ENCODE results near the gene SHISA8. TPM values are rescaled to one million over a fixed set of nuclear protein-coding genes. Genes with fewer than 3 reads are reported as not detected.

The SHISA8 gene
- total and polyA plus RNA-seq, 2 of the 13 experiments (the other 11 are each of a cell fraction or from before 2014, with no cell fraction given), result not detected

DNA sequence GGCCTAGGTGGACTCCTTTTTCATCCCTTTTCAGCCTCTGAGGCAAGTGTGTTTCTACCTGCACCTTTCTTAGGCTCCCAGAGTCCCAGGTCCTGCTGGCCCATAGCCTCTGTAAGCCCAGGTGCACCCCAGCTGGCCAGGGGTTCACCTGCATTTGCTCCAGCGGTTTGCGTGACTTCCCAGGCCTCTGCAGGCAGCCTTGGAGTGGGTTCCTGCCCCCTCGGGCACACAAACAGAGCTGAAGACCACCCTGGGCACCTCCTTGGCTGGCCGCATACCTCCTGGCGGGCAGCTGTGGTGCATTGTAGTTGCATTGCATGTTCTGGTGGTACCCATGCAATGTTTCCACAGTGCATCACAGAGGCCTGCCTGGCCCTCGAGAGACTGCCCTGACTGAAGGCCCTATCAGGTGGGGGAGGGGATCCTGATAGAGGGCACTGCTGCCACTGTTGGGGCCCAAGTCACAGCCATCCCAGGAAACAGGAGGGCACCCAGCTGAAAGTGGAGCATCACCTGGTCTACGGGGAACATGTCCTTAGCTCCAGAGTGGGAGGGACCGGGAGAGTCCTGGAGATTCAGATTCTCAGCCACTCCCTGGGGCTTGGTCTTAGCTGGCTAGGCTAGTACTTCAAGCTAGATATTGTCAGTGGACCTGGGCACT, 14.1 kb downstream of the SHISA8 start (continued):
- TF ChIP-seq ARNTL (CRISPR knock-in tag; IDR thresholded peaks at IDR 0.05), result no peak

DNA sequence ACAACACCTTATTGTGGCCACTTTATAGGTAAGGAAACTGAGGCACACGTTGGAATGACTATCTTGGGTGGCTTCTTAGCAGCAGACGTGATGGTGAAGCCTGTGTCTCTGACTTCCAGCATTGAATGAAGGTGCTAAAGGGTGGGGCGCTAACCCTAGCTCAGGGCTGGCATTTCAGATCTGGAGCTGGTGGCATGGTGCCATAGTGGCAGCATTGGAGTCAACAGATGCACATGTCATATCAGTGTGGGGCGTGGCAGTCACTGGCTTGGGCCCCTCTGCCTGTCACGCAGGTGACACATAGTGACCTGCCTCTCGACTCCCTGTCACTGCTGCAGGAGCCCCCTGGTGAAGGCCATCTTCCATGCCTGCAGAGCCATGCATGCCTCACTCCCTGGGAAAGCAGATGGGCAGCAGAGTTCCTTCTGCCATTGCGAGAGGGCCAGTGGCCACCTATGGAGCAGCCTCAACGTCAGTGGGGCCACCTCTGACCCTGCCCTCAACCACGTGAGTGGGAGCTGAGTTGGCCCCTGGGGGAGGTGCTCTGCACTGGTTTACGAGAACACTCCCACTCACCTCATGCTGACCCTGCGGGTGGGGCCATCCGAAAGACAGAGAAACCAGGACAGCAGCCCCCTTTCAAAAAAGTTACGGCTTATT, 14.8 kb downstream of the SHISA8 start:
- ATAC-seq, result no peak
- H3K4me1 ChIP-seq (ENCODE audit: insufficient read depth, low read length), result no peaks in the 10 kb centered on the region
- H4K20me1 ChIP-seq (ENCODE audit: insufficient read depth, low read length), result no peaks in the 10 kb centered on the region
- WGBS (ENCODE audit: low lambda C conversion rate), result 100% methylated on average over 9 of the region's 13 CpGs
- no peak overlapping the region for H3K4me3 ChIP-seq (replicated peaks in 1 of 3; ENCODE audit: insufficient read depth in 1 of 3, low read depth in 2 of 3, low read length in 3 of 3)
- CTCF ChIA-PET (ENCODE audit: low intra/inter-chr PET ratio, low total read pairs), result no interaction called here
- POLR2A ChIA-PET, result no interaction called here
- no peak for DNase-seq (ENCODE audit: low spot score)
- intact Hi-C loops (cut with micrococcal nuclease; ENCODE audit: unreplicated experiment), result no loop called here
- FAIRE-seq, result no peak
- no peak overlapping the region for H2AFZ ChIP-seq (ENCODE audit: low read length)
- H3K79me2 ChIP-seq (ENCODE audit: insufficient read depth, low read length), result no peaks in the 10 kb centered on the region
- no peaks in the 10 kb centered on the region for H3K9me3 ChIP-seq (ENCODE audit: low read length)
- in situ Hi-C loops (cut with HindIII; ENCODE audit: extremely low pct_ligation_motif_present, low pct_unique_long_range_greater_than_20kb), result no loop called here
- no peak overlapping the region for H3K4me2 ChIP-seq (ENCODE audit: low read depth, low read length)
- TF ChIP-seq, protein P1, sequence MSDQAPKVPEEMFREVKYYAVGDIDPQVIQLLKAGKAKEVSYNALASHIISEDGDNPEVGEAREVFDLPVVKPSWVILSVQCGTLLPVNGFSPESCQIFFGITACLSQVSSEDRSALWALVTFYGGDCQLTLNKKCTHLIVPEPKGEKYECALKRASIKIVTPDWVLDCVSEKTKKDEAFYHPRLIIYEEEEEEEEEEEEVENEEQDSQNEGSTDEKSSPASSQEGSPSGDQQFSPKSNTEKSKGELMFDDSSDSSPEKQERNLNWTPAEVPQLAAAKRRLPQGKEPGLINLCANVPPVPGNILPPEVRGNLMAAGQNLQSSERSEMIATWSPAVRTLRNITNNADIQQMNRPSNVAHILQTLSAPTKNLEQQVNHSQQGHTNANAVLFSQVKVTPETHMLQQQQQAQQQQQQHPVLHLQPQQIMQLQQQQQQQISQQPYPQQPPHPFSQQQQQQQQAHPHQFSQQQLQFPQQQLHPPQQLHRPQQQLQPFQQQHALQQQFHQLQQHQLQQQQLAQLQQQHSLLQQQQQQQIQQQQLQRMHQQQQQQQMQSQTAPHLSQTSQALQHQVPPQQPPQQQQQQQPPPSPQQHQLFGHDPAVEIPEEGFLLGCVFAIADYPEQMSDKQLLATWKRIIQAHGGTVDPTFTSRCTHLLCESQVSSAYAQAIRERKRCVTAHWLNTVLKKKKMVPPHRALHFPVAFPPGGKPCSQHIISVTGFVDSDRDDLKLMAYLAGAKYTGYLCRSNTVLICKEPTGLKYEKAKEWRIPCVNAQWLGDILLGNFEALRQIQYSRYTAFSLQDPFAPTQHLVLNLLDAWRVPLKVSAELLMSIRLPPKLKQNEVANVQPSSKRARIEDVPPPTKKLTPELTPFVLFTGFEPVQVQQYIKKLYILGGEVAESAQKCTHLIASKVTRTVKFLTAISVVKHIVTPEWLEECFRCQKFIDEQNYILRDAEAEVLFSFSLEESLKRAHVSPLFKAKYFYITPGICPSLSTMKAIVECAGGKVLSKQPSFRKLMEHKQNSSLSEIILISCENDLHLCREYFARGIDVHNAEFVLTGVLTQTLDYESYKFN (CRISPR knock-in tag; conservative IDR thresholded peaks at IDR 0.05), result no peak
- TF ChIP-seq ZNF253 (CRISPR knock-in tag; IDR thresholded peaks at IDR 0.05; ENCODE audit: borderline replicate concordance) (no peak), RELA (CRISPR knock-in tag; IDR thresholded peaks at IDR 0.05) (no peak), ZNF296 (CRISPR knock-in tag; conservative IDR thresholded peaks at IDR 0.05) (no peak), AGO2 (optimal IDR thresholded peaks at IDR 0.05; ENCODE audit: low read depth, low read length) (peak; percentile 73), SP5 (CRISPR knock-in tag; IDR thresholded peaks at IDR 0.05; ENCODE audit: borderline replicate concordance, low read depth) (no peak), ZNF792 (CRISPR knock-in tag; IDR thresholded peaks at IDR 0.05) (no peak), RBM22 (optimal IDR thresholded peaks at IDR 0.05; ENCODE audit: low read length) (peak; percentile 60)
- TF ChIP-seq, protein P2, sequence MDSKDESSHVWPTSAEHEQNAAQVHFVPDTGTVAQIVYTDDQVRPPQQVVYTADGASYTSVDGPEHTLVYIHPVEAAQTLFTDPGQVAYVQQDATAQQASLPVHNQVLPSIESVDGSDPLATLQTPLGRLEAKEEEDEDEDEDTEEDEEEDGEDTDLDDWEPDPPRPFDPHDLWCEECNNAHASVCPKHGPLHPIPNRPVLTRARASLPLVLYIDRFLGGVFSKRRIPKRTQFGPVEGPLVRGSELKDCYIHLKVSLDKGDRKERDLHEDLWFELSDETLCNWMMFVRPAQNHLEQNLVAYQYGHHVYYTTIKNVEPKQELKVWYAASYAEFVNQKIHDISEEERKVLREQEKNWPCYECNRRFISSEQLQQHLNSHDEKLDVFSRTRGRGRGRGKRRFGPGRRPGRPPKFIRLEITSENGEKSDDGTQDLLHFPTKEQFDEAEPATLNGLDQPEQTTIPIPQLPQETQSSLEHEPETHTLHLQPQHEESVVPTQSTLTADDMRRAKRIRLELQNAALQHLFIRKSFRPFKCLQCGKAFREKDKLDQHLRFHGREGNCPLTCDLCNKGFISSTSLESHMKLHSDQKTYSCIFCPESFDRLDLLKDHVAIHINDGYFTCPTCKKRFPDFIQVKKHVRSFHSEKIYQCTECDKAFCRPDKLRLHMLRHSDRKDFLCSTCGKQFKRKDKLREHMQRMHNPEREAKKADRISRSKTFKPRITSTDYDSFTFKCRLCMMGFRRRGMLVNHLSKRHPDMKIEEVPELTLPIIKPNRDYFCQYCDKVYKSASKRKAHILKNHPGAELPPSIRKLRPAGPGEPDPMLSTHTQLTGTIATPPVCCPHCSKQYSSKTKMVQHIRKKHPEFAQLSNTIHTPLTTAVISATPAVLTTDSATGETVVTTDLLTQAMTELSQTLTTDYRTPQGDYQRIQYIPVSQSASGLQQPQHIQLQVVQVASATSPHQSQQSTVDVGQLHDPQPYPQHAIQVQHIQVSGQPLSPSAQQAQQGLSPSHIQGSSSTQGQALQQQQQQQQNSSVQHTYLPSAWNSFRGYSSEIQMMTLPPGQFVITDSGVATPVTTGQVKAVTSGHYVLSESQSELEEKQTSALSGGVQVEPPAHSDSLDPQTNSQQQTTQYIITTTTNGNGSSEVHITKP (CRISPR knock-in tag; IDR thresholded peaks at IDR 0.05; ENCODE audit: low read depth), result no peak
- H3K27ac ChIP-seq (ENCODE audit: extremely low read length, insufficient read depth, low read length), result no peak overlapping the region
- no peaks in the 10 kb centered on the region for H3K27me3 ChIP-seq (ENCODE audit: control insufficient read depth in 1 of 2, insufficient read depth in 2 of 2, low read length in 2 of 2)
- H3K9ac ChIP-seq (ENCODE audit: insufficient read depth, low read depth, low read length), result no peak overlapping the region
- BruUV-seq (replicated peaks), result no TSS peak
- peaks cover 48 to 83% of the 10 kb centered on the region in 2 experiments for H3K36me3 ChIP-seq (replicated peaks in 1 of 2; ENCODE audit: control insufficient read depth in 1 of 2, insufficient read depth in 2 of 2, low read length in 2 of 2)

All from HepG2 (cell line).